Chondrocyte (in vitro differentiated cells): ENCODE measurements around the gene MYO16. TPM values are rescaled to one million over a fixed set of nuclear protein-coding genes. Genes with fewer than 3 reads are reported as not detected.

ENCODE experiments used
- DNase-seq: peaks from one replicate; pipeline ENCODE4 v3.0.0; 2021; ENCODE audit warnings: mixed read lengths, low spot score
- H3K27ac Mint-ChIP-seq: one replicate; pipeline ENCODE4 v1.8.0; 2021; ENCODE audit warnings: mild to moderate bottlenecking, moderate library complexity, mixed read lengths; ENCODE audit not compliant: unreplicated experiment
- H3K27me3 Mint-ChIP-seq: 2 replicates; pipeline ENCODE4 v1.8.0; 2021; ENCODE audit warnings: low read depth, mixed read lengths
- H3K36me3 Mint-ChIP-seq: 2 replicates; pipeline ENCODE4 v1.8.0; 2021; ENCODE audit warnings: low read depth, mixed read lengths
- H3K4me1 Mint-ChIP-seq: 2 replicates; pipeline ENCODE4 v1.8.0; 2021; ENCODE audit warnings: low read depth, mild to moderate bottlenecking, mixed read lengths
- H3K4me3 Mint-ChIP-seq: one replicate; pipeline ENCODE4 v1.8.0; 2021; ENCODE audit warnings: mild to moderate bottlenecking, moderate library complexity, mixed read lengths; ENCODE audit not compliant: unreplicated experiment
- H3K9me3 Mint-ChIP-seq: 2 replicates; pipeline ENCODE4 v1.8.0; 2021; ENCODE audit warnings: low read depth, mixed read lengths
- total RNA-seq: library from RNA; stranded (reverse); gene quantifications from 3 replicates; pipeline ENCODE4 v1.2.1, GENCODE V29; 2021
- TF ChIP-seq, protein P1 (sequence below): fragments of 200-600 bp; sonication (generic); IDR thresholded peaks from 2 replicates; pipeline ENCODE4 v1.5.0; 2021; ENCODE audit warnings: antibody characterized with exemption, mild to moderate bottlenecking, moderate library complexity

Gene MYO16
- total RNA-seq, 1 donor from 2014 or later: 0.12 TPM

DNA sequence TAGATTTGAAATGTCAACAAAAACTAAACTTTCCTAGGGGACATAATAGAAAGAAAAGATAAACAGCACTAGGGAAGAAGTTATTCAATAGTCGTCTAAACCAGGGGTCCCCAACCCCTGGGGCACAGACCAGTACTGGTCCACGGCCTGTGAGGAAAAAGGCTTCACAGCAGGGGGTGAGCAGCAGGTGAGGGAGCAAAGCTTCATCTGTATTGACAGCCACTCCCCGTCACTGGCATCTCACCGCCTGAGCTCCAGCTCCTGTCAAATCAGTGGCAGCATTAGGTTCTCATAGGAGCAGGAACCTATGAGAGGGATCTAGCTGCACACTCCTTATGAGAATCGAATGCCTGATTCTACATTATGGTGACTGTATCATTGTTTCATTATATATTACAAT is 382.7 kb downstream of the MYO16 start:
- TF ChIP-seq, protein P1, sequence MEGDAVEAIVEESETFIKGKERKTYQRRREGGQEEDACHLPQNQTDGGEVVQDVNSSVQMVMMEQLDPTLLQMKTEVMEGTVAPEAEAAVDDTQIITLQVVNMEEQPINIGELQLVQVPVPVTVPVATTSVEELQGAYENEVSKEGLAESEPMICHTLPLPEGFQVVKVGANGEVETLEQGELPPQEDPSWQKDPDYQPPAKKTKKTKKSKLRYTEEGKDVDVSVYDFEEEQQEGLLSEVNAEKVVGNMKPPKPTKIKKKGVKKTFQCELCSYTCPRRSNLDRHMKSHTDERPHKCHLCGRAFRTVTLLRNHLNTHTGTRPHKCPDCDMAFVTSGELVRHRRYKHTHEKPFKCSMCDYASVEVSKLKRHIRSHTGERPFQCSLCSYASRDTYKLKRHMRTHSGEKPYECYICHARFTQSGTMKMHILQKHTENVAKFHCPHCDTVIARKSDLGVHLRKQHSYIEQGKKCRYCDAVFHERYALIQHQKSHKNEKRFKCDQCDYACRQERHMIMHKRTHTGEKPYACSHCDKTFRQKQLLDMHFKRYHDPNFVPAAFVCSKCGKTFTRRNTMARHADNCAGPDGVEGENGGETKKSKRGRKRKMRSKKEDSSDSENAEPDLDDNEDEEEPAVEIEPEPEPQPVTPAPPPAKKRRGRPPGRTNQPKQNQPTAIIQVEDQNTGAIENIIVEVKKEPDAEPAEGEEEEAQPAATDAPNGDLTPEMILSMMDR: no peak
- no peak overlapping the region for H3K27ac Mint-ChIP-seq
- no peak for DNase-seq
- H3K4me1 Mint-ChIP-seq: peaks cover 21% of the 10 kb centered on the region
- peaks cover 4% of the 10 kb centered on the region for H3K36me3 Mint-ChIP-seq
- no peak overlapping the region for H3K4me3 Mint-ChIP-seq
- H3K9me3 Mint-ChIP-seq: peaks cover 11% of the 10 kb centered on the region
- H3K27me3 Mint-ChIP-seq: no peaks in the 10 kb centered on the region

DNA sequence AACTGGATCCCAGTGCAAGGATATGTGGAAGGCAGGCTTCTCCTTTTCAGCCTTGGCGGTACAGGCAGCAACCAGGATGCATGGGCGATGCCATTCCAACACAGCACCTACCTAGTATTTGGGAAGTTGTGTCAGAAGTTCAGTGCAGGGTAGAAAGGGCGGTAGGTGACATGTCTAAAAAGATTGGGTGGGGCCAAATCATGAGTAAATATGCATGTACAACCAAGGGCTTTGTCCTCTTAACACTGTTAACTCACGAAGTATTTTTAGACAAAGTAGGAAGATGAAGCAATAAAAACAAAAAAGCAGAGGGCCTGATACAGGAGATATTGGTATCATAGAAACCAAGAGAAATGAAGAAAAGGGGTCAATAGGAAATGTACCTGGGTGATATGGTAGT is 392.1 kb downstream of the MYO16 start:
- Mint-ChIP-seq H3K27ac (no peak overlapping the region), H3K9me3 (peaks cover 12% of the 10 kb centered on the region), H3K4me3 (no peak overlapping the region), H3K36me3 (peaks cover 3% of the 10 kb centered on the region), H3K4me1 (no peaks in the 10 kb centered on the region), H3K27me3 (no peaks in the 10 kb centered on the region)
- DNase-seq: no peak
- TF ChIP-seq, protein P1: no peak

DNA sequence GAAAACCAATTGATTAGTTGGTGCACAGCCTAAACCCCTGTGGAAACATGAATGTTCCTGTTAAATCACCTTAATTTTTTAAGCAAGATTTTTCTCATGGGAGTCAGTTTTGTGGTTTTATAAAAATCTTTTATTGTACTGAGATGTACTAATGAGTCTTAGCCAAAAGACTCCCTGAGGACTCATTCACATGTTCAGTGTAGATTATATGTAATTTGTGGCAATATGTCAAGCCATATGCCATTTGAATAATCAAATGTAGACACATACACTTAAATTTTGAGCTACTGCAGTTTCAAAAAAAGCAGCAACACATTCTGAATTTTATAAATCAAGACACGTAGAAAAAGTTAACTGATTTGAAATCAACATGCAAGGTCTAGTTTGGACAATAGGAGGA is 395.2 kb downstream of the MYO16 start:
- DNase-seq: no peak
- Mint-ChIP-seq H3K27ac (no peak overlapping the region), H3K9me3 (no peaks in the 10 kb centered on the region), H3K27me3 (no peaks in the 10 kb centered on the region), H3K36me3 (no peaks in the 10 kb centered on the region), H3K4me3 (no peak overlapping the region), H3K4me1 (peaks cover 4% of the 10 kb centered on the region)
- TF ChIP-seq, protein P1: no peak

DNA sequence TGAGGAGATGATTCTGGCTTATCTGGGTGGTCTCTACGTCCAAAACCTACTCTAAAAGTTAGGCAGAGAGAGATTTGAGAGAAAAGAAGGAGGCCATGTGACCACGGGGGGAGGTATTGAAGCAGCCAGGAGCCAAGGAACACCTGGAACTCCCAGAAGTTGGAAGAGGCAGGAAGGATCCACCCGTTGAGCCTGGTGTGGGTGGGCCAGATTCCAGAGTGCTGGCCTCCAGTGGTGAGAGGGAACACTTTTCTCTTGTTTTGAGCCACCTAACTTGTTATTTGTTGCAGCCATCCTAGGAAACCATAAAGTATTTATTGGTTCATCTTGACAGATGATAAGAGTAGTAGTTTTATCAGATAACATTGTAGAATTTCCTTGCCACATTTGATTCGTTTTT is 396.9 kb downstream of the MYO16 start:
- TF ChIP-seq, protein P1: no peak
- Mint-ChIP-seq H3K27ac (no peak overlapping the region), H3K36me3 (no peaks in the 10 kb centered on the region), H3K4me1 (peaks cover 4% of the 10 kb centered on the region), H3K9me3 (no peaks in the 10 kb centered on the region), H3K4me3 (no peak overlapping the region), H3K27me3 (no peaks in the 10 kb centered on the region)
- DNase-seq: no peak

DNA sequence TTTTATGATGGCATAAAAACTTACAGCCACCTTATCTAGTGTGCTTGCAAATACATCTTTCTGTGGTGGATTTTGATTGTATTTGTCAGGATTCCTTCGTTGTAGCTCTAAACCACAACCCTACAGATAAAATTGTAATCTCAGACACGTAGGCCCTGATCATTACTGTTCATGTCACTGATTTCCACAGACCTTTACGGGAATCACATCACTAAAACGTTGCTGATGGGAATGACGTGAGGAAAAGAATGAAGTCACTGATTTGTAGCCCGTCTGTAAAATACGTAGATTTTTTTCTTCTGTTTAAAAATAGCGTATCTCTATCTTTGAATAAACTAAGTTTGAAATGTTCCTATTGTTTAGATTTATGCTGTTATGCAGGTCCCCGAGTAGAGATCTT is 399.2 kb downstream of the MYO16 start:
- no peak for DNase-seq
- Mint-ChIP-seq H3K9me3 (no peaks in the 10 kb centered on the region), H3K27ac (no peak overlapping the region), H3K4me3 (no peak overlapping the region), H3K4me1 (peaks cover 4% of the 10 kb centered on the region), H3K36me3 (no peaks in the 10 kb centered on the region), H3K27me3 (no peaks in the 10 kb centered on the region)
- TF ChIP-seq, protein P1: no peak
